Activated CD8-positive, alpha-beta memory T cell treated with anti-CD3 and anti-CD28 coated beads for 1 hour (primary cell): Measurements from ENCODE around the gene SFR1.

ENCODE experiments used
- DNase-seq, 2 donors: peaks; one replicate each; pipeline ENCODE4 v3.0.0-alpha.2; 2020; ENCODE audit warnings: low read depth in 1 of 2; ENCODE audit errors: extremely low read depth in 1 of 2

The SFR1 gene

GRCh38 chr10:104121485-104122224 is at the start of gene SFR1:
SFR1 (plus strand) TSS chr10:104122171; CDS start chr10:104122184, 13 bp downstream.
- peak; percentile 91 to 99 for DNase-seq

- DNase-seq: no peak
Measured at GRCh38 chr10:104072786-104073185, 49.2 kb upstream of the SFR1 start.

GRCh38 chr10:104074505-104074904 is 47.5 kb upstream of the SFR1 start:
- no peak for DNase-seq

GRCh38 chr10:104076743-104077160 is 45.2 kb upstream of the SFR1 start:
- no peak for DNase-seq

GRCh38 chr10:104077247-104077646 is 44.7 kb upstream of the SFR1 start:
- no peak for DNase-seq

- no peak for DNase-seq
Measured at GRCh38 chr10:104077663-104078151, 44.3 kb upstream of the SFR1 start.

GRCh38 chr10:104080762-104081161 is 41.2 kb upstream of the SFR1 start:
- DNase-seq: no peak

- no peak for DNase-seq
Measured at GRCh38 chr10:104081998-104082397, 40.0 kb upstream of the SFR1 start.

- no peak for DNase-seq
Measured at GRCh38 chr10:104084482-104085142, 37.4 kb upstream of the SFR1 start.

GRCh38 chr10:104085801-104086400 is 36.1 kb upstream of the SFR1 start, which contains the start of gene COL17A1:
COL17A1 (minus strand) TSS chr10:104085880; CDS start chr10:104080673, 5,207 bp downstream.
- DNase-seq: no peak

- no peak for DNase-seq
Measured at GRCh38 chr10:104088239-104088638, 33.7 kb upstream of the SFR1 start.

- no peak for DNase-seq
Measured at GRCh38 chr10:104089621-104090020, 32.4 kb upstream of the SFR1 start.

- no peak for DNase-seq
Measured at GRCh38 chr10:104090611-104091010, 31.4 kb upstream of the SFR1 start.

GRCh38 chr10:104092749-104093148 is 29.2 kb upstream of the SFR1 start:
- DNase-seq: no peak

- no peak for DNase-seq
Measured at GRCh38 chr10:104096692-104097091, 25.3 kb upstream of the SFR1 start.

GRCh38 chr10:104098358-104098925 is 23.5 kb upstream of the SFR1 start:
- DNase-seq: no peak

GRCh38 chr10:104099269-104099668 is 22.7 kb upstream of the SFR1 start:
- no peak for DNase-seq

GRCh38 chr10:104099941-104100340 is 22.0 kb upstream of the SFR1 start:
- no peak for DNase-seq

GRCh38 chr10:104100795-104101194 is 21.2 kb upstream of the SFR1 start:
- DNase-seq: no peak

- no peak for DNase-seq
Measured at GRCh38 chr10:104101902-104102301, 20.1 kb upstream of the SFR1 start.

- no peak for DNase-seq
Measured at GRCh38 chr10:104103956-104104355, 18.0 kb upstream of the SFR1 start.
